GM18505 (cell line): ENCODE results near the gene UTP14C.
"Not testable (repeated sequence)": the region's sequence is repeated elsewhere in the genome, so short reads cannot be mapped to it uniquely, and the experiment has no call there.

ENCODE experiments used
- ATAC-seq: cut with Tn5 transposase; IDR thresholded peaks from one replicate; pipeline ENCODE4 v1.9.1; 2021; ENCODE audit not compliant: unreplicated experiment
- POLR2A ChIP-seq: IDR thresholded peaks from 4 replicates; pipeline ENCODE4 v1.6.1; 2011; ENCODE audit warnings: borderline replicate concordance; ENCODE audit not compliant: insufficient read depth, insufficient read length; ENCODE audit errors: extremely low read depth

The UTP14C gene

DNA sequence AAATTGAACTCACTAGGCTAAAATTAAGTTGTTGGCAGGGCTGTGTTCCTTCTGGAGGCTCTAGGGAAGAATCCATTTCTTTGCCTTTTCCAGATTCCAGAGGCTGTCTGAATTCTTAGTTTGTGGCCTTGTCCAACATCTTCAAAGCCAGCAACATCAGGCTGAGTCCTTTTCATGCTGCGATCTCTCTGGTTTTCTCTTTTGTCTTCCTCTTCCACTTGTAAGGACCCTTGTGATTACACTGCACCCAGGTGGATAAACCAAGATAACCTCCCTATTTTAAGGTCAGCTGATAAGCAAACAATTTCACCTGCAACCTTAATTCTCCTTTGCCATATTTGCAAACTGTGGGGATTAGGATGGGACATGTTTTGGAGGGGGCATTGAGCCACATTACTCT lies 11.5 kb downstream of the UTP14C start:
- TF ChIP-seq POLR2A: no peak
- ATAC-seq: no peak

DNA sequence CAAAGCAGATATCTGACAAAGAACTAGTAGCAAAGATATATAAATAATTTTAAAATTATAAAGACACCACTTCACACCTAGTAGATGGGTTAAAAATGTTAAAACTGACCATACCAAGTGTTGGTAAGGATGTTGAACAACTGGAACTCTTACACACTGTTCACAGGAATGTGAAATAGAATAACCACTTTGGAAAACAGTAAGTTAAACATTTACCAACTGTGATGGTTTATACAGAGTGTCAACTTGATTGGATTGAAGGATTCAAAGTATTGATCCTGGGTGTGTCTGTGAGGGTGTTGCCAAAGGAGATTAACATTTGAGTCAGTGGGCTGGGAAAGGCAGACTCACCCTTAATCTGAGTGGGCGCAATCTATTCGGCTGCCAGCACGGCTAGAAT lies 19.2 kb downstream of the UTP14C start:
- TF ChIP-seq POLR2A: no peak
- no peak for ATAC-seq

GRCh38 chr13:52047463-52047862 lies 23.0 kb downstream of the UTP14C start:
- ATAC-seq: no peak
- no peak for TF ChIP-seq POLR2A

- no peak for ATAC-seq
Observed at GRCh38 chr13:52048516-52048915, 24.0 kb downstream of the UTP14C start.

GRCh38 chr13:52051400-52051799 lies 26.9 kb downstream of the UTP14C start:
- ATAC-seq: no peak
- no peak for TF ChIP-seq POLR2A

More at GRCh38 chr13:52048516-52048915, 24.0 kb downstream of the UTP14C start:
- no peak for TF ChIP-seq POLR2A

- no peak for ATAC-seq
- TF ChIP-seq POLR2A: no peak
Observed at GRCh38 chr13:52053460-52053859, 29.0 kb downstream of the UTP14C start.

DNA sequence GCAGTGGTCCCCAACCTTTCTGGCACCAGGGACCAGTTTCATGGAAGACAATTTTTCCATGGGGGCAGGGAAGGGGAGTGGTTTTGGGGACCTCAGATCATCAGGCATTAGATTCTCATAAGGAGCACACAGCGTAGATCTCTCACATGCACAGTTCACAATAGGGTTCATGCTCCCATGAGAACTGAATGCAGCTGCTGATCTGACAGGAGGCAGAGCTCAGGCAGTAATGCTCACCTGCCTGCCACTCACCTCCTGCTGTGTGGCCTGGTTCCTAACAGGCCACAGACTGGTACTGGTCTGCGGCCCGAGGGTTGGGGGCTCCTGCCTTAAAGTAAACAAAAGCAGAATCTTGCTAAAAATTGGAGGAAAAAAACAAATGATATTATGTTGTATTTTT lies 36.6 kb downstream of the UTP14C start:
- not testable (repeated sequence) for ATAC-seq

DNA sequence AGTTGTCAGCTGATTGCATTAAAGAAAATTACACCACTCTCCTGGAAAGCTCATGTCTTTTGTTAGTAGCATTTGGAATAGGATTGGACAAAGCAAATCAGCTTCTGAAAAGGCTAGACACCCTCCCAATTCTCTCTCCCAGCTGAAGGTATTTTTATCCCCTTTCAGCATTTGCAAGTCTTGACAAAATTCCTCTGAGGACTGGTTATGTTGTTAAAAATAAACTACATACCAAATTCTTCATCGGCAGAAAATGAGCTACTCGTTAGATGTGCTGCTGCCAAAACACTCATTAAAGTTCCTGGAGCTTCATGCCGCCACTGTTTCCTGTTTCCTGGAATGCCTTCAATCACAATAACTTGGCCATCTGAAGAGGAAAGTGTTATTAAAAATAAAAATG lies 37.1 kb downstream of the UTP14C start:
- ATAC-seq: no peak
- no peak for TF ChIP-seq POLR2A

GRCh38 chr13:52067237-52067636 lies 42.7 kb downstream of the UTP14C start:
- no peak for TF ChIP-seq POLR2A
- ATAC-seq: no peak

- ATAC-seq: no peak
- no peak for TF ChIP-seq POLR2A
Observed at GRCh38 chr13:52070929-52071523, 46.5 kb downstream of the UTP14C start.
